Colonic mucosa (tissue), 4 donors: Measurements from ENCODE around the gene TASL. TPM values are rescaled to one million over a fixed set of nuclear protein-coding genes. Genes with fewer than 3 reads are reported as not detected.

Source experiments
- DNase-seq: peaks from one replicate; pipeline ENCODE4 v3.0.0-alpha.2; 2020
- H3K27ac ChIP-seq: fragments of 200-600 bp; one replicate; pipeline ENCODE4 v1.8.0; 2021
- H3K27me3 ChIP-seq: fragments of 200-600 bp; one replicate; pipeline ENCODE4 v1.8.0; 2021
- H3K36me3 ChIP-seq: fragments of 200-600 bp; one replicate; pipeline ENCODE4 v1.8.0; 2021
- H3K4me1 ChIP-seq: fragments of 200-600 bp; one replicate; pipeline ENCODE4 v1.8.0; 2021; ENCODE audit warnings: mild to moderate bottlenecking
- H3K4me3 ChIP-seq: fragments of 200-600 bp; one replicate; pipeline ENCODE4 v1.8.0; 2021
- H3K9ac ChIP-seq, 2 donors: one replicate each; pipeline ENCODE4 v1.7.0; 2013; ENCODE audit warnings: control low read depth in 2 of 2, low read depth in 2 of 2, low read length in 2 of 2
- H3K9me3 ChIP-seq: fragments of 200-600 bp; one replicate; pipeline ENCODE4 v1.8.0; 2021
- intact Hi-C: fragments of 100-400 bp; cut with DNase I; formaldehyde crosslinking; loops from one replicate; pipeline ENCODE4 v1.14.1; 2022
- total RNA-seq, 2 donors: library from RNA; stranded (reverse); fragmentation: NEBNext Ultra II Directional in 1 of 2; extraction: Animal tissue kit (Norgen Biotek cat#: 25700) in 1 of 2; gene quantifications; one replicate each; pipeline ENCODE4 v1.2.1, GENCODE V29; 2021
- TF ChIP-seq, protein P1 (sequence below): fragments of 200-600 bp; IDR thresholded peaks from one replicate; pipeline ENCODE4 v1.8.0; 2022; ENCODE audit warnings: antibody characterized with exemption, mild to moderate bottlenecking
- donor health status: healthy.
- donor health status: DM: no; HTN: no; CAD: no.
- donor health status: DM: no; HTN: no; CAD: no.

The TASL gene, protein sequence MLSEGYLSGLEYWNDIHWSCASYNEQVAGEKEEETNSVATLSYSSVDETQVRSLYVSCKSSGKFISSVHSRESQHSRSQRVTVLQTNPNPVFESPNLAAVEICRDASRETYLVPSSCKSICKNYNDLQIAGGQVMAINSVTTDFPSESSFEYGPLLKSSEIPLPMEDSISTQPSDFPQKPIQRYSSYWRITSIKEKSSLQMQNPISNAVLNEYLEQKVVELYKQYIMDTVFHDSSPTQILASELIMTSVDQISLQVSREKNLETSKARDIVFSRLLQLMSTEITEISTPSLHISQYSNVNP
- 1 to 10 TPM in 1 of 2 donors, under 1 TPM in 1; 0.49 to 1.1 TPM for total RNA-seq

DNA sequence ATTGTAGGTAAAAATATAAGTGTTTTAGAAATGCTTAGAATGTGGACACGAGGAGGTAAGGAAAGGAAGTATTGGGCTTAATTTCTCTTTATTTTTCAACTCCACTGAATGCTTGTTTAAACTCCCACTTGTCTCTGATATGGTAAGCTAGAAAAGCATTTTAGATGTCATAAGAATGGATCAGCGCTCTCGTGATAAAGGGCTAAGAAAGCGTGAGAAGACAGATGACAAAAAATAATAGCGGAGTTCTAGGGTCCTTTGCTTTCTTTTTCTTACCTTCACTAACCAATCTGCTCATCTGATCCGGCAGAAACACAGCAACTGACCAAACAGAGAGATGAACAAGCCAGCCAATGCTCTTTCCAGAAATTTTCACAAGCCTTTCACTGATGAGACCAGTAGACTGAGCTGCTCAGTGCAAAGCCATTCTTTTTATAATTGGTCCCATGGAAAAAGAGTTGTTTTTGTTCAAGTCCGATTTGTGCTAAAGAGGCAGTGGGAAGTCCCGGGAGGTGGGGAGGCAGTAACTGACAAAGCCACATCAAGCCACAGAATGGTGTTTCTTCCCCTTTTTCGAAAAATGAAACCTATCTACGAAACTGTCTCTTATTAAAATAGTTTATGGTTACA, at the start of gene TASL:
Gene TASL, minus strand, starts transcription at position 405 of the 630 bp plus-strand sequence. CDS start 17,411 bp downstream, outside the sequence.
- Histone ChIP-seq H3K4me3 (no peak within 1 kb of the TSS), H3K9me3 (no peaks in the 10 kb centered on the region), H3K4me1 (no peaks in the 10 kb centered on the region), H3K27ac (peak within 1 kb of the TSS; percentile 51), H3K9ac (peak within 1 kb of the TSS in 1 of 2 donors; percentile 26), H3K36me3 (no peaks in the 10 kb centered on the region), H3K27me3 (no peaks in the 10 kb centered on the region)
- DNase-seq: no peak
- intact Hi-C loops: no loop called here
- TF ChIP-seq, protein P1, sequence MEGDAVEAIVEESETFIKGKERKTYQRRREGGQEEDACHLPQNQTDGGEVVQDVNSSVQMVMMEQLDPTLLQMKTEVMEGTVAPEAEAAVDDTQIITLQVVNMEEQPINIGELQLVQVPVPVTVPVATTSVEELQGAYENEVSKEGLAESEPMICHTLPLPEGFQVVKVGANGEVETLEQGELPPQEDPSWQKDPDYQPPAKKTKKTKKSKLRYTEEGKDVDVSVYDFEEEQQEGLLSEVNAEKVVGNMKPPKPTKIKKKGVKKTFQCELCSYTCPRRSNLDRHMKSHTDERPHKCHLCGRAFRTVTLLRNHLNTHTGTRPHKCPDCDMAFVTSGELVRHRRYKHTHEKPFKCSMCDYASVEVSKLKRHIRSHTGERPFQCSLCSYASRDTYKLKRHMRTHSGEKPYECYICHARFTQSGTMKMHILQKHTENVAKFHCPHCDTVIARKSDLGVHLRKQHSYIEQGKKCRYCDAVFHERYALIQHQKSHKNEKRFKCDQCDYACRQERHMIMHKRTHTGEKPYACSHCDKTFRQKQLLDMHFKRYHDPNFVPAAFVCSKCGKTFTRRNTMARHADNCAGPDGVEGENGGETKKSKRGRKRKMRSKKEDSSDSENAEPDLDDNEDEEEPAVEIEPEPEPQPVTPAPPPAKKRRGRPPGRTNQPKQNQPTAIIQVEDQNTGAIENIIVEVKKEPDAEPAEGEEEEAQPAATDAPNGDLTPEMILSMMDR: no peak

DNA sequence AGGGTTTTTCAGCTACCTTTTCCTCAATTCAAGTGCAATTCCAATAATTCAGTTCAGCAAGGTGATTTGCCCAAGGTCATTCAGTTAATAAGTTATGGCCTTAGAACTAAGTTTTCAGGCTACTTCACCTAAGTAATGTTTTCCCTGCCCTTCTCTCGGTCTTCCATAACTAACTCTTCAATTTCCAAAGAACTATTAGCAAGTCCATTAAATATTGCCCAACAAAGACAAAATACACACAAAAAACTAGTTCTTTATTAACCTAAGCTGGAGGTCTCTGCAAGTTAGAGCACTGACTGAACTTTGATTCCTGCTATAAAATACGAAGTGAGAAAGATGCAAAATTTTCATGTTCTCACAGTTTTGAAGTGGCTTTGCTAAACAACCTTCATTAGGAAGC, 48.8 kb upstream of the TASL start:
- Histone ChIP-seq H3K27ac (no peak overlapping the region), H3K4me1 (no peaks in the 10 kb centered on the region), H3K27me3 (no peaks in the 10 kb centered on the region), H3K9ac (no peak overlapping the region), H3K36me3 (no peaks in the 10 kb centered on the region), H3K9me3 (no peaks in the 10 kb centered on the region), H3K4me3 (no peak overlapping the region)
- TF ChIP-seq, protein P1: no peak
- DNase-seq: no peak
- intact Hi-C loops: no loop called here

DNA sequence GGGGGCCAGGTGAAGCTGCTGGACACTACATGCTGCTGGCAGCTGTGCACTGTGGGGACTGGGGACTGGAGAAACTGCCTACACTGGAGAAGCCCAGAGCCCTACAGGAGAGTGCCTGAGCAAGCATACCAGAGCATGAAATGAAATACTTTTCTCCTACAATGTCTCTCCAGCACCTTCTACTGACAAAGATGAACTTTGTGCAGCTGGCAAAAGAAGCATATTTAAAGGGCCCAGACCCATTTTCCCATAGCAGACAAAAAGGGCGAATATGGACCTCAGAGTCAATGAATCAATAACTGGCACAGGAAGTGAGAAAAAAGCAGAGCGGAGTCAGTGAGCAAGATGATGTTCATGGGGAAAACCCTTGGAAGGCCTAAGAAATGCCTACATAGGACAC, 44.8 kb upstream of the TASL start:
- H3K36me3 ChIP-seq: no peaks in the 10 kb centered on the region
- H3K4me3 ChIP-seq: no peak overlapping the region
- no peak overlapping the region for H3K27ac ChIP-seq
- intact Hi-C loops: no loop called here
- no peaks in the 10 kb centered on the region for H3K4me1 ChIP-seq
- TF ChIP-seq, protein P1: no peak
- H3K9ac ChIP-seq: no peak overlapping the region
- no peaks in the 10 kb centered on the region for H3K9me3 ChIP-seq
- H3K27me3 ChIP-seq: no peaks in the 10 kb centered on the region
- no peak for DNase-seq

DNA sequence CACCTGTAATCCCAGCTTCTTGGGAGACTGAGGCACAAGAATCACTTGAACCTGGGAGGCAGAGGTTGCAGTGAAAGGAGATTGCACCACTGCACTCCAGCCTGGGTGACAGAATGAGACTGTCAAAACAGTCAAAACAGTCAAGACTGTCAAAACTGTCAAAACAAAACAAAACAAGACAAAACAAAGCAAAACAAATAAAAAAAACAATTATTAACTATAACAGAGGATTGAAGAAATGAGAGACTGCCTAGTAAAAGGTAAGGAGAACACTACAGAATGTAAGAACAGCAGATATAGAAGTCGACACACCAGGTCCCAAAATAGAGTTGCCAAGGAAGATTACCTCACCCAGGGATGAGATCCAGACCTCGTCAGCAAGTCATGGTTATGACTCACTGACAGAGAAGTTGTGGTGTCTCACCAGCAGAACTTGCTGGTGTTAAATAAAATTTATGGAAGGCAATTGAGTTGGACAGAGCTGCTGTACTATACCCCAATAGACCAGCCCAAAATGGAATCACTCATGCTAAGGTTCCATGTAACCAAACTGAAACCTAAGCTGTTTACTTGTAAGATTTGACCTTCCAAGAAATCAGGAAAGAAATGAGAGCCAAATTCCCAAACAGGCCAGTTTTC, 43.5 kb upstream of the TASL start:
- no peak overlapping the region for H3K9ac ChIP-seq
- no peaks in the 10 kb centered on the region for H3K9me3 ChIP-seq
- no peaks in the 10 kb centered on the region for H3K4me1 ChIP-seq
- intact Hi-C loops: no loop called here
- H3K27ac ChIP-seq: no peak overlapping the region
- H3K27me3 ChIP-seq: no peaks in the 10 kb centered on the region
- DNase-seq: no peak
- H3K4me3 ChIP-seq: no peak overlapping the region
- no peaks in the 10 kb centered on the region for H3K36me3 ChIP-seq
- TF ChIP-seq, protein P1: no peak

DNA sequence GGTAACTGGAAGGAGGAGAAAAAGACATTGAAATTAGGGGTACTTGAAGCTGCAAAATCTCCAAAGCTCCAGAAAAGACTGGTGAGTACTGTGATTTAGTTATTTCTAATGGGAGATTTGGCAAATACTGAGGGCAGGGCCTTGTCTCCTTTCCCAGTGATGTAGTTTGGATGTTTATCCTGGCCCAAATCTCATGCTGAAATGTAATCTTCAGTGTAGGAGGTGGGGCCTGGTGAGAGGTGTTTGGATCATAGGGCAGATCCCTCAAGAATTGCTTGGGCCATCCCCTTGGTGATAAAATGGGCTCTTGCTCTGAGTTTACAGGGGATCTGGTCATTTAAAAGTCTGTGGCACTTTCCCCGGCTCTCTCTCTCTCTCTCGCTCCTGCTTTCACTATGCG, 42.6 kb upstream of the TASL start:
- H3K4me3 ChIP-seq: no peak overlapping the region
- TF ChIP-seq, protein P1: no peak
- intact Hi-C loops: no loop called here
- H3K9ac ChIP-seq: no peak overlapping the region
- no peak overlapping the region for H3K27ac ChIP-seq
- no peaks in the 10 kb centered on the region for H3K4me1 ChIP-seq
- no peaks in the 10 kb centered on the region for H3K9me3 ChIP-seq
- H3K27me3 ChIP-seq: no peaks in the 10 kb centered on the region
- DNase-seq: no peak
- no peaks in the 10 kb centered on the region for H3K36me3 ChIP-seq
